GM18526 (cell line): ENCODE data around the gene XYLT1.

Source experiments
- POLR2A ChIP-seq: IDR thresholded peaks from 3 replicates; pipeline ENCODE4 v1.6.1; 2011; ENCODE audit not compliant: insufficient read length; ENCODE audit errors: extremely low read depth

Gene XYLT1

GRCh38 chr16:17493012-17493411 lies 22.3 kb upstream of the XYLT1 start:
- TF ChIP-seq POLR2A: no peak

GRCh38 chr16:17491140-17491662 lies 20.4 kb upstream of the XYLT1 start:
- no peak for TF ChIP-seq POLR2A

DNA sequence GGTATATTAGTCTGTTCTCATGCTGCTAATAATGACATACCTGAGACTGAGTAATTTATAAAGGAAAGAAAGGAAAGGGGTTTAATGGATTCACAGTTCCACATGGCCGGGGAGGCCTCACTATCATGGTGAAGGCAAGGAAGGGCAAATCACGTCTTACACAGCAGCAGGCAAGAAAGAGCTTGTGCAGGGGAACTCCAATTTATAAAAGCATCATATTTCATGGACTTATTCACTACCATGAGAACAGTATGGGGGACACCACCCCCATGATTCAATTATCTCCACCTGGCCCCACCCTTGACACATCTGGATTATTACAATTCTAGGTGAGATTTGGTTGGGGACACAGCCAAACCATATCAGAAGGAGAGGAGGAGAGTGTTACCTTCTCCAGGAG lies 17.7 kb upstream of the XYLT1 start:
- no peak for TF ChIP-seq POLR2A

DNA sequence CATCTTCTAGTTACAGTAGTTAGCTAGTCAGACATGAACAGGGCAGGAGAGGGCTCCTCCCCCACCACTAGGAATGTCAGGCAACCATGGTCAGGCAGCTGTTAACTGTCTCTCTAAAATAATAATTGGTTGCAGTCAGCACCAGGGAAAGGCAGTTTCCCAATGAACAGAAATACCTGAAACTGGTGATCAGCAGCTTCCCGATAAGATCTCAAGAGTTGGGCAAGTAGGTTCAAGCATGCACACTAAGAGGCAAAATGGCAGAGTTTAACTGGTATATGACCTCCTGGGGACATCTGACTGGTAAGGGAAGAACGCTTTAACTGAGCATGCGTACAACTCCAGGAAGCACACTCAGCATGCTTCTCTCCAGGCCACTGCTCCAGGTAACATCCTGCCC lies 12.6 kb upstream of the XYLT1 start:
- TF ChIP-seq POLR2A: no peak

- no peak for TF ChIP-seq POLR2A
Measured at GRCh38 chr16:17481736-17482135, 11.0 kb upstream of the XYLT1 start.

- TF ChIP-seq POLR2A: no peak
Measured at GRCh38 chr16:17476414-17477259, 5.9 kb upstream of the XYLT1 start.

DNA sequence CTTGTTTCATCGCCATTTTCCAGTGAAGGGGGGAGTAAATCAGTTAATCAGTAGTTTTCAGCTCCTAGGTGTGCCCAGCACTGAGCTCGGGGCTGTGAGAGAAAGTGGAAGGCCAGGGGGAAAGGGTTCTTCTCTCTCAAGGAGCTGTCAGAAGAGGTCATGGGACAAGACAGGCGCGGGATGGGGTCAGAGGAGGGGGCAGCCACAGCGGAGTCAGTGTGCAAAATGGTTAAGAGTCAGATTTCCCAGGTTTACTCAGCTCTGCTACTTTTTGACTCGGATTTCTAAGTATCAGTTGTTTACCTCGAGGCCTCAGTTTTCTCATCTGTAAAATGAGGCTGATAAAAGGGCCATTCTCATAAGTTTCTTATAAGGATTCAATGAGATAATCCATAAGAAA lies 4.3 kb upstream of the XYLT1 start:
- no peak for TF ChIP-seq POLR2A

DNA sequence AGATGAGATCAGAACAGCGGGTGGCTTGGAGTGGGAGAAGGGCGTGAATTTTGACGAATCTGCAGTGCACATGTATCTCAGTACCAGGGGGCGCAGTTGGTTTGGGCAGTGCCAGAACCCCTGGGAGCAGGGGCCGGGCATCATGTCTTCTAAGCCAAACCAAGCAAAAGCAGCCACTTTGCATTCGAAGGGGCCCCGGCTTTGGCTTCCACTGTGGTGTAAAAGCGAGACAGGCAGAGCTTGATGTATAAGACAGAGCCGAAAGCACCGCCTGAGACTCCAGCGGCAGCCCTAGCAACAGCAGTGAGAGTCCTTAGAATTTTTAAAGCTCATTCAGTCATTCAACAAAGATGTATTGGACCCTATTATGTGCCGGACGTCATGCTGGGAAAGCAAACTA lies 3.8 kb upstream of the XYLT1 start:
- TF ChIP-seq POLR2A: no peak

DNA sequence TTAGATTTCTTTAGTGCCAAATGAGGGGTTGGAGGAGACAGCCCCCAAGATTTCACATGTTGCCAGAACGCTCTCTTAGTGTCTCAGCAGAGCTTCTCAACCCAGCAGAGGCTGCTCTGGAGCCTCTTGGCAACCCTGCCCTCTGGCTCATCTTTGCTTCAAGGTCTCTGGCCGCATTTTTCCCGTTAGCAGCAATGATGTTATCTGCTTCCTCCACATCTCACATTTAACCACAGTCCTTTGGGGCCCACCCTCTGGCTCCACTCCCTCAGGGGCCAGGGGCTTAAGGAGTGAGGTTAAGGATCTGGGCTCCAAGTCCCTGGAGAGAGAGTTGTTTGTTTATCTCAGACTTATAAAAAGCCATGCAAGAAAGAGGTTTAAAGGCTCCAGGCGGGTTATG lies 3.3 kb upstream of the XYLT1 start:
- TF ChIP-seq POLR2A: no peak

DNA sequence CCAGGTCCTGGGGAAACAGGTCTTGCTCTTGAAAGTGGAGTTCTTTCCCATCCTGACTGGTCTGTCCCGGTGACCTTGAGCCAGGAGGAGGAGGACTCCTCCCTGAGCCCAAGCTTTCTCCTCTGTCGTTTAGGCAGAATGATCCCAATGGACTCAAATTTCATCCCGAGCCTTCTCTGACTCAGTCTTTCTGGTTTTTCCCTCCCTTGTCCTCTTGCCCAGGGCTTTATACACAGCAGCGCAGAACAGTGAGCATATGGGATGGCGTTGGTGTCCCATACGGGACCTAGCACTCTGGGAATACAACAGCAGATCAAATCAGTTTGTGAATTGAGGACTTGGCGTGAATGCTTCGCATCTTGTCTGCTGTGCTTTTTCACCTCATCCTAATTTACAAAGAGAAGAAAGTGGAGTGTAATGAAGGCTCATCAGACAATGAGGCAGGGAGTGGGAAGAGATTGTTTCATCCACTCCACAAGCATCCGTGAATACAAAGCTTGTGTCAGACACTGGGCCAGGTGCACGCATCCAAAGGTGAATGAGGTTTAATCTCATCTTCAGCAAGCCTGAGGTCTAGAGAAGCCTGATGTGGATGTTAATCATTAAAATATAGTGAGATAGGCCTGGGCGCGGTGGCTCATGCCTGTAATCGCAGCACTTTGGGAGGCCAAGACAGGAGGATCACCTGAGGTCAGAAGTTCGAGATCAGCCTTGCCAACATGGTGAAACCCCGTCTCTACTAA lies 1.1 kb upstream of the XYLT1 start:
- TF ChIP-seq POLR2A: no peak

DNA sequence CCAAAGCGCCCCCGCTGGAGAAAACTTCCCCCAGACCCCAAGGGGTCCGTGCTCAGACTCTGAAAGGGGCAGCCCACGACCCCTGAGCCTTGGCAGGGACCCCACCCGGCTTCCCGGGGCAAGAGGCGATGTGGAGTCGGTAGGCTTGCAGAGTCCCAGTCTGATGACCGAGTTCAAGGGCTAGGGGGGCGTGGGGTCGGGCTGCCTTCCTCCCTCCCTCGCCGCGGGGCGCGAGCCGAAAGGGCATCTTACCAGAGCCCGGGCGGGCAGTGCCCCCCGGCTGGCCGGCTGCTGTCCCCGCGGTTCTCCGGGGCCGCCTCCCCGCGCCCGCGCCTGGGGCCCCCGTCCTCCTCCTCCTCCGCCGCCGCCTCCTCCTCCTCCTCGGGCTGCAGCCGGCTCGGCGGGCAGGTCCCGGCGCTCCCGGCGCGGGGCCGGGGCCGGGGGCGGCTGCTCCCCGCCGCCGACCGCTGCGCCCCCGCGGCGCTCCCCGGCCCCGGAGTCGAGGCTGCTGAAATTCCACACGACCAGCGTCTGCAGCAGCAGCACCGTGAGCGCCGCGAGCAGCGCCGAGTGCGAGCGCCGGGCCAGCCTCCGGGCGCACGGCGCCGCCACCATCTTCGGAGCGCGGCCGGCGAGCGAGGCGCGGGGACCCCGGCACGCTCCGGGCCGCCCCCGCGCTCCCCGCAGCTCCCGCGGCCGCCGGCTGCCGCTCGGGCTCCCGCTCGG lies 415 bp downstream of the XYLT1 start:
- TF ChIP-seq POLR2A: no peak

DNA sequence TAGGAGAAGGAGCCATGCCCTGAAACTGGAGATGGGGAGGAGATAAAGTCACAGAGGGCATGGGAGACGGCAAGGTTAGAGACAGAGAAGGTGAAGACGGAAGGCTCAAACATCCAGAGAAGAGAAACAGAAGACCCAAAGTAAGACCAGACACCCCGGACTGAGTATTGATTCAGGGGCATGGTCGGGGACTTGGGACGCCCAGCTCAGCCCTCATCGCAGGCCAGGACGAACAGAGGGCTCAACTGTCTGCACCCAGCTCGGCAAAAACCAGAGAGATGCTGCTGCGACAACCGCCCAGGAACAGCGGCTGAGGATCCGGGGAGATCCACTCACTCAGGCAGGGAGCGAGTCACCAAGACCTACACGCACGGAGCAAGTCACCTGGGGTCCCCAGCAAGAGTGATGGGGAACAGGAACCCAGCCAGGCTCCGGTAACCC lies 999 bp downstream of the XYLT1 start:
- no peak for TF ChIP-seq POLR2A

GRCh38 chr16:17469011-17469740 lies 1.6 kb downstream of the XYLT1 start:
- no peak for TF ChIP-seq POLR2A

- no peak for TF ChIP-seq POLR2A
Measured at GRCh38 chr16:17468611-17469010, 2.1 kb downstream of the XYLT1 start.
